Testis (tissue), 3 donors: ENCODE results near the gene SEC14L5. TPM values are rescaled to one million over a fixed set of nuclear protein-coding genes. Genes with fewer than 3 reads are reported as not detected.

Experiments used
- DNase-seq: peaks from one replicate; pipeline ENCODE4 v3.0.0-alpha.2; 2019
- H3K27ac ChIP-seq, 2 donors: fragments of 200-600 bp; sonication (generic); one replicate each; pipeline ENCODE4 v1.5.1; 2019
- H3K27me3 ChIP-seq: fragments of 200-600 bp; sonication (generic); one replicate; pipeline ENCODE4 v1.5.1; 2019
- H3K36me3 ChIP-seq: fragments of 200-600 bp; sonication (generic); one replicate; pipeline ENCODE4 v1.5.1; 2017; ENCODE audit warnings: low read depth; ENCODE audit errors: missing control alignments
- H3K4me1 ChIP-seq: fragments of 200-600 bp; sonication (generic); one replicate; pipeline ENCODE4 v1.5.1; 2019
- H3K4me3 ChIP-seq, 2 donors: fragments of 200-600 bp; sonication (generic); one replicate each; pipeline ENCODE4 v1.5.1; 2017 to 2019
- H3K9me3 ChIP-seq: fragments of 200-600 bp; sonication (generic); one replicate; pipeline ENCODE4 v1.5.1; 2017
- CTCF ChIP-seq, 3 experiments: fragments of 450-650 bp in 2 of 3; fragments of 200-600 bp in 1 of 3; sonication (generic) in 1 of 3; IDR thresholded peaks; one replicate each; pipeline ENCODE4 v1.5.1; 2016 to 2019; ENCODE audit warnings: antibody characterized with exemption in 3 of 3, mild to moderate bottlenecking in 2 of 3, moderate library complexity in 1 of 3
- POLR2A ChIP-seq: fragments of 450-650 bp; IDR thresholded peaks from one replicate; pipeline ENCODE4 v1.6.1; 2017; ENCODE audit warnings: antibody characterized with exemption, mild to moderate bottlenecking, moderate library complexity
- WGBS, 2 donors: methylation state at CpG; one replicate each; pipeline ENCODE4 v1.1.5; 2018; 5-methylcytosine and 5-hydroxymethylcytosine counted together
- intact Hi-C: fragments of 100-400 bp; cut with DNase I; formaldehyde crosslinking; loops from one replicate; pipeline ENCODE4 v1.15.1; 2023; ENCODE audit warnings: low total_unique reads
- polyA plus RNA-seq: library from polyadenylated mRNA; stranded (reverse); fragments of 350-450 nt; fragmentation: Illumina TruSeq; extraction: RNeasy Lipid Tissue Mini Kit (QIAGEN cat#74804); gene quantifications from one replicate; pipeline ENCODE4 v1.2.3, GENCODE V29; 2014; ENCODE audit warnings: low read depth, low replicate concordance; ENCODE audit not compliant: insufficient read depth
- total RNA-seq, 2 donors: library from RNA; depleted of rRNA; stranded (reverse); fragments of >200 nt; gene quantifications; one replicate each; pipeline ENCODE4 v1.2.3, GENCODE V29; 2016

The SEC14L5 gene
- total and polyA plus RNA-seq, 3 donors from 2014 or later = 0.73 to 2.9 (median 1.2) TPM

- Histone ChIP-seq H3K36me3 (no peaks in the 10 kb centered on the region), H3K27ac (no peak overlapping the region), H3K9me3 (no peaks in the 10 kb centered on the region), H3K27me3 (no peaks in the 10 kb centered on the region), H3K4me1 (no peaks in the 10 kb centered on the region), H3K4me3 (no peak overlapping the region)
- 91% methylated on average over 13 of the region's 14 CpGs; no CpG with 5 or more reads in 1 of the 2 donors for WGBS, 2 donors
- DNase-seq = no peak
- no peak for TF ChIP-seq CTCF (IDR thresholded peaks at IDR 0.05)
- TF ChIP-seq POLR2A = no peak
- intact Hi-C loops = no loop called here
These were observed 33.6 kb downstream of the SEC14L5 start for GRCh38 chr16:4991754-4992153.

- H3K27ac ChIP-seq = no peak overlapping the region
- H3K36me3 ChIP-seq = no peaks in the 10 kb centered on the region
- H3K9me3 ChIP-seq = no peaks in the 10 kb centered on the region
- intact Hi-C loops = no loop called here
- DNase-seq = no peak
- TF ChIP-seq POLR2A (no peak), CTCF (IDR thresholded peaks at IDR 0.05) (no peak)
- 77 to 79% methylated on average over 16 to 17 of the region's 18 CpGs for WGBS, 2 donors
- H3K4me3 ChIP-seq = no peak overlapping the region
- H3K4me1 ChIP-seq = no peaks in the 10 kb centered on the region
- H3K27me3 ChIP-seq = no peaks in the 10 kb centered on the region
These were observed 36.7 kb downstream of the SEC14L5 start for GRCh38 chr16:4994719-4995434.

GRCh38 chr16:5000573-5001001 lies 42.5 kb downstream of the SEC14L5 start:
- no peak for DNase-seq
- no peak overlapping the region for H3K4me3 ChIP-seq
- H3K27ac ChIP-seq = no peak overlapping the region
- no peaks in the 10 kb centered on the region for H3K27me3 ChIP-seq
- no peak for TF ChIP-seq POLR2A
- no peak for TF ChIP-seq CTCF (IDR thresholded peaks at IDR 0.05)
- intact Hi-C loops = no loop called here
- H3K4me1 ChIP-seq = peaks cover 14% of the 10 kb centered on the region
- WGBS, 2 donors = 81 to 85% methylated on average over 17 to 19 of the region's 19 CpGs
- H3K9me3 ChIP-seq = no peaks in the 10 kb centered on the region
- no peaks in the 10 kb centered on the region for H3K36me3 ChIP-seq

- H3K9me3 ChIP-seq = no peaks in the 10 kb centered on the region
- 49 to 61% methylated on average over 7 of the region's 7 CpGs for WGBS, 2 donors
- H3K4me3 ChIP-seq = no peak overlapping the region
- H3K4me1 ChIP-seq = peaks cover 14% of the 10 kb centered on the region
- intact Hi-C loops = no loop called here
- H3K27me3 ChIP-seq = no peaks in the 10 kb centered on the region
- TF ChIP-seq CTCF (IDR thresholded peaks at IDR 0.05) = no peak
- TF ChIP-seq POLR2A = no peak
- no peaks in the 10 kb centered on the region for H3K36me3 ChIP-seq
- DNase-seq = peak; percentile 73
- no peak overlapping the region for H3K27ac ChIP-seq
These were observed 43.4 kb downstream of the SEC14L5 start for GRCh38 chr16:5001571-5001970.

- DNase-seq = no peak
- no peaks in the 10 kb centered on the region for H3K36me3 ChIP-seq
- intact Hi-C loops = no loop called here
- no peak overlapping the region for H3K27ac ChIP-seq
- no peak overlapping the region for H3K4me3 ChIP-seq
- WGBS, 2 donors = 57 to 58% methylated on average over 6 of the region's 6 CpGs
- H3K9me3 ChIP-seq = no peaks in the 10 kb centered on the region
- peaks cover 14% of the 10 kb centered on the region for H3K4me1 ChIP-seq
- TF ChIP-seq POLR2A (no peak), CTCF (IDR thresholded peaks at IDR 0.05) (no peak)
- H3K27me3 ChIP-seq = no peaks in the 10 kb centered on the region
These were observed 43.9 kb downstream of the SEC14L5 start for GRCh38 chr16:5001986-5002385.
